SK-N-SH (cell line): Measurements from ENCODE around the gene PROP1.

Experiments
- CTCF ChIP-seq: fragments of 200-600 bp; sonication (generic); IDR thresholded peaks from 2 replicates; pipeline ENCODE4 v1.6.1; 2017; ENCODE audit warnings: antibody characterized with exemption, mild to moderate bottlenecking, moderate library complexity
- NFIC ChIP-seq: IDR thresholded peaks from 2 replicates; pipeline ENCODE4 v1.4.0; 2012; ENCODE audit warnings: borderline replicate concordance
- RCOR1 ChIP-seq: fragments of 150-350 bp; IDR thresholded peaks from 2 replicates; pipeline ENCODE4 v1.6.1; 2017; ENCODE audit warnings: antibody characterized with exemption, low read length
- SMC3 ChIP-seq: IDR thresholded peaks from 2 replicates; pipeline ENCODE4 v1.6.1; 2012; ENCODE audit warnings: low read depth, low read length, improper control_type of control experiment
- TCF12 ChIP-seq: IDR thresholded peaks from 2 replicates; pipeline ENCODE4 v1.4.0; 2012

DNA sequence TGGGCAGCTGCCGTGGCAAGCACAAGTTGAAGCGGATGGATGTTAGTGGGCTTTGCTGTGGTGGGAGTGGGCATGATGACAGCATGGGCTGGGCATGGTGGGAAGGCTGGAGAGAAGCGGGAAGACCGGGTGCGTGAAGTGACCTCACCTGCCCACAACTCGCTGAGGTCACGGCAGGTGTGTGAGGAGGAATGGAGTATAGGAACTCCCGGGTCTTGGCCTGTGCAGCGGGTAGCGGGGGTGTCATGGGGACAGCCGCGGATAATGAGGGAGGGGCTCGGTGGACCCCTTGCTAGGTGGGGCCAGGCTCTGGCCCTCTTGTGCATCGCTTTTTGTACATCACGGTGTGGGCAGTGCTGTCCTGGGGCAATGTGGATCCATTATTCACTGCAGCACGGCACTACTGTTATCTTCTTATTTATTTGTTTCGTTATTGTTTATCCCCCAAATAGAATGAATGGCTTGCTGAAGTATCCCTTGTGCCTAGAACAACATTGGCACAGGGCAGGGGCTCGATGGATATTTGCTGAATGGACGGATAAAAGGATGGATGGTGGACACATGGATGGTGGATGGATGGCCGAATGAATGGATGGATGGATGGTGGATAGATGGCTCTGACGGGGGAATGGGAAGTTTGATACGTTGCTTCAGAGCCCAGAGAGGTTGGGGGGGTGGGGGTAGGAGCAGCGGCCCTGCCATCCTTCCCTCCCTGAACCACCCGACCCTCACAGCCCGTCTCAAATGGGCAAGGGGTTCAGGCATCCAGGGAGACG is 14.6 kb downstream of the PROP1 start:
- TF ChIP-seq CTCF (no peak), TCF12 (no peak), RCOR1 (no peak), SMC3 (no peak), NFIC (no peak)
